Measurements from ENCODE around the gene CYP24A1. TPM values are rescaled to one million over a fixed set of nuclear protein-coding genes. Genes with fewer than 3 reads are reported as not detected.

CYP24A1 gene
- total RNA-seq, 6 experiments from 2014 or later, result not detected

DNA sequence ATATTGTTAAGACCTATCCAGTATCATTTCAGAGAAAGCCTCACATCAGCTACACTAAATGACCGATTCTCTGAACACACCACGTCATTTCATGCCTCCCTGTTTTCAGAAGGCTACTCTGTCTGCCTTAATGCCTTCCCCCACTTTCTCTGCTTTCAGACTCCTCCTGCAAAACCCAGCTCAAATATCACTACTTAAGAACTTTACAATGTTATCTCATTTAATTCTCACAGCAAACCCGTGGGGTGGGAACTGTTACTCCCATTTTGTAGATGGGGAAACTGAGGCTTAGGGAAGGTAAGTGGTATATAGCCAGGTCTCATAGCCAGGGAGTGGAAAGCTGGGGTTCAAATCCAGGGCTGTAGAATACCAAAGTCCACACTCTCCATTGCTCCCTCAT is 2.8 kb downstream of the CYP24A1 start:
- Histone ChIP-seq H3K27me3 (peaks cover 10 to 17% of the 10 kb centered on the region in 2 donors), H3K36me3 (no peaks in the 10 kb centered on the region), H3K4me1 (peaks cover 0 to 11% (median 0%) of the 10 kb centered on the region in 4 donors), H3K4me3 (no peak overlapping the region), H3K9me3 (no peaks in the 10 kb centered on the region), H3K27ac (no peak overlapping the region)
- TF ChIP-seq, protein P1, sequence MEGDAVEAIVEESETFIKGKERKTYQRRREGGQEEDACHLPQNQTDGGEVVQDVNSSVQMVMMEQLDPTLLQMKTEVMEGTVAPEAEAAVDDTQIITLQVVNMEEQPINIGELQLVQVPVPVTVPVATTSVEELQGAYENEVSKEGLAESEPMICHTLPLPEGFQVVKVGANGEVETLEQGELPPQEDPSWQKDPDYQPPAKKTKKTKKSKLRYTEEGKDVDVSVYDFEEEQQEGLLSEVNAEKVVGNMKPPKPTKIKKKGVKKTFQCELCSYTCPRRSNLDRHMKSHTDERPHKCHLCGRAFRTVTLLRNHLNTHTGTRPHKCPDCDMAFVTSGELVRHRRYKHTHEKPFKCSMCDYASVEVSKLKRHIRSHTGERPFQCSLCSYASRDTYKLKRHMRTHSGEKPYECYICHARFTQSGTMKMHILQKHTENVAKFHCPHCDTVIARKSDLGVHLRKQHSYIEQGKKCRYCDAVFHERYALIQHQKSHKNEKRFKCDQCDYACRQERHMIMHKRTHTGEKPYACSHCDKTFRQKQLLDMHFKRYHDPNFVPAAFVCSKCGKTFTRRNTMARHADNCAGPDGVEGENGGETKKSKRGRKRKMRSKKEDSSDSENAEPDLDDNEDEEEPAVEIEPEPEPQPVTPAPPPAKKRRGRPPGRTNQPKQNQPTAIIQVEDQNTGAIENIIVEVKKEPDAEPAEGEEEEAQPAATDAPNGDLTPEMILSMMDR (IDR thresholded peaks at IDR 0.05), result no peak
- TF ChIP-seq POLR2A (IDR thresholded peaks at IDR 0.05), result no peak
- DNase-seq, result no peak
- intact Hi-C loops (cut with DNase I), result no loop called here
- WGBS (ENCODE audit: insufficient coverage, low coverage, low lambda C conversion rate, missing lambda C conversion rate), result 28% methylated on average over 3 of the region's 3 CpGs
- ATAC-seq, result no peak

DNA sequence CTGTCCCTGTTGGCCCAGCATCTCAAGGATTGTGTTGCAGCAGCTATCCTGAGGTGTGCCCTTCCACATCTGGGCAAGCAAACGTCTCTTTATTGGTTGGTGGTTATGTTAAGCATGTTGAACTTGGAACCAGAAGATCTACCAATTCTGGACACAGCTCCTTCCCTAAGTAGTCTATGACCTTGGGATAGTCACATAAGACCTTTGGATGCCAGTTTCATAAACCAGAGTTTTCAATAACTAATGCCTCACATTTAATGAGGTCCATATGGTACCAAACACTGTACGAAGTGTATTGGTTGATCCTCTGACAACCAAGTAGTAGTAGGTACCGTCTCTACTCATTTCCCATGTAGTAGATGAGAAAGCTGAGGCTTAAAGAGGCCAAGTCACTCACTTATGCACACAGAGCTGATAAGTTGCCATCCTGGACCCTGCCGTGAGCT is 3.7 kb downstream of the CYP24A1 start:
- no peak for ATAC-seq
- Histone ChIP-seq H3K4me3 (no peak overlapping the region), H3K36me3 (no peaks in the 10 kb centered on the region), H3K27me3 (peaks cover 10 to 17% of the 10 kb centered on the region in 2 donors), H3K9me3 (no peaks in the 10 kb centered on the region), H3K27ac (no peak overlapping the region), H3K4me1 (peaks cover 0 to 11% (median 0%) of the 10 kb centered on the region in 4 donors)
- TF ChIP-seq, protein P1 (IDR thresholded peaks at IDR 0.05), result no peak
- no peak for TF ChIP-seq POLR2A (IDR thresholded peaks at IDR 0.05)
- DNase-seq, result no peak
- WGBS (ENCODE audit: insufficient coverage, low coverage, low lambda C conversion rate, missing lambda C conversion rate), result 72% methylated on average over 4 of the region's 4 CpGs
- intact Hi-C loops (cut with DNase I), result no loop called here

DNA sequence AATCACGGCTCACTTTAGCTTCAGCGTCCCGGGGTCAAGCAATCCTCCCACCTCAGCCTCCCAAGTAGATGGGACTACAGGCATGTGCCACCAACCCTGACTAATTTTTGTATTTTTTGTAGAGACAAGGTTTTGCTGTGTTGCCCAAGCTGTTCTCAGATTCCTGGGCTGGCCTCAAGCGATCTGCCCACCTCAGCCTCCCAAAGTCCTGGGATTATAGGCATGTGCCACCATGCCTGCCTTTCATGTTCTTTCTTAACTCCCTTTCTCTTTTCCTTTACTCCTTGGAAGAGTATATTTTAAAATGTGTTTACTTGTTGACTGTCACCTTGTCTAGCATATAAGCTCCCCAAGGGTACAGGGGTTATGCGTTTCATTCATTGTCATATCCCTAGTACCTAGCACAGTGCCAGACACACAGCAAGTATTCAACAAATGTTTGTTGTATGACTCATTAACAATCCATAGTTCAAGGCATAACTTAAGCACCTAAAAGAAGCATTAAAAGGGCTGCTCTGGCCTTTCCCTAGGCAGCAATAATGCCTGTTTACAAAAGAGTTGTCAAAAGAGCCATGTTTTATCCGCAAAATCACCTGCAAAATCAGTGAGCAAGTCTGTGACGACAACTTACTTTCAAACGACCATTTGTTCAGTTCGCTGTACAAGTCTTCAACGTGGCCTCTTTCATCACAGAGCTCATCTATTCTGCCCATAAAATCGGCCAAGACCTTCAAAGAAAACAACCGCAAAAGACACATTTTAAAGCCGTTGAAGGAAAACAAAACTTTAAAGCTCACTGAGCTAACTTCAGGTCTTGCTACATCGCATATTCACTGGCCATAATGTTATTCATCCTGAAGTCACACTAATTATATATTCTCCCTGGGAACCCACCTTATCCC is 4.6 kb downstream of the CYP24A1 start:
- 72% methylated on average over 14 of the region's 14 CpGs for WGBS (ENCODE audit: insufficient coverage, low coverage, low lambda C conversion rate, missing lambda C conversion rate)
- DNase-seq, result no peak
- Histone ChIP-seq H3K9me3 (no peaks in the 10 kb centered on the region), H3K4me3 (no peak overlapping the region), H3K27ac (no peak overlapping the region), H3K27me3 (peaks cover 10 to 17% of the 10 kb centered on the region in 2 donors), H3K36me3 (no peaks in the 10 kb centered on the region), H3K4me1 (peaks cover 0 to 8% (median 0%) of the 10 kb centered on the region in 4 donors)
- no peak for ATAC-seq
- intact Hi-C loops (cut with DNase I), result no loop called here
- TF ChIP-seq, protein P1 (IDR thresholded peaks at IDR 0.05), result no peak

DNA sequence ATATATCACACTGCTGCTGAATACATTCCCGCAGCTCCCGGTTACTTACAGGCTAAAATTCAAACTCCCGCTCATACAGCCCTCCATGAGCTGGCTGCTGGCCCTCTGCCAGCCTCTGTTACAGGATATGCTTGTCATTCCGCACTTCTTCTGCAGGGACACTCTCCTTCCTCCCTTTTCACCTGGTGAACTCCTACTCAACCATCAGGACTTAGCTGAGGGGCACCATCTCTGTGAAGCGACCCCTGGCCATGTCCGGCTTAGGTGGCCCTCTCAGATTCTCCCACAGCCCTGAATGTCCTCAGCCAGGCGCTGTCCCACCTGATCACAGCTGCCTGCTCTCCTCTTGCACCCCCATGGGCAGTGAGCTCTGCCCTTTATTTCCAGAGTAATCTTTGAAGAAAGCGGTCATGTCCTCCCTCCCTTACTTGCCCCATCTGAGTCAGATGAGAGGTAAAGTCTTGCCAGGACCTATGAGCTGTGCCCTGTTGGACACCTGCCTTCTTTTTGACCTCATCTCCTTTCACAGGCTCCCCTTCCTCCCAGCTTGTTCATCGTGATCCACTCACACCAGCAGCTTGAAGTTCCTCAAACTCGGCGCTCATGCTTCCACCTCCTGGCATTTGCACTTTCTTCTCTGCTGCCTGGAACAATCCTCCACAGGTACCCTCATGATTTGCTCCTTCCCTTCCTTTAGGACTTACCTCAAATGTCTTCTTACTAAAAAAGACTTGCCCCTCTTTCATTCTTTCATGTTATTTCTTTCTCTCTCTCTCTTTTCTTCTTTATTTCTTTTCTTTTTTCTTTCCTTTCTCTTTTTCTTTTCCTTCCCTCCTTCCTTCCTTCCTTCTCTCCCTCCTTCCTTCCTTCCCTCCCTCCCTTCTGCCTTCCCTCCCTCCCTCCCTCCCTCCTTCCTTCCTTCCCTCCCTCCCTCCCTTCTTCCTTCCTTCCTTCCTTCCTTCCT is 5.6 kb downstream of the CYP24A1 start:
- no peak for TF ChIP-seq POLR2A (IDR thresholded peaks at IDR 0.05)
- TF ChIP-seq, protein P1 (IDR thresholded peaks at IDR 0.05), result no peak
- H3K9me3 ChIP-seq, result no peaks in the 10 kb centered on the region
- H3K36me3 ChIP-seq, result no peaks in the 10 kb centered on the region
- H3K27me3 ChIP-seq, result peaks cover 4 to 10% of the 10 kb centered on the region in 2 donors
- no peak for ATAC-seq
- intact Hi-C loops (cut with DNase I), result no loop called here
- no peak for DNase-seq
- no peak overlapping the region for H3K27ac ChIP-seq
- WGBS (ENCODE audit: insufficient coverage, low coverage, low lambda C conversion rate, missing lambda C conversion rate), result 48% methylated on average over 7 of the region's 11 CpGs
- no peak overlapping the region for H3K4me3 ChIP-seq
- H3K4me1 ChIP-seq, result no peaks in the 10 kb centered on the region
